GM18508 (cell line): ENCODE data around the gene RBM24.
"Not testable (repeated sequence)": the region's sequence is repeated elsewhere in the genome, so short reads cannot be mapped to it uniquely, and the experiment has no call there.

Source experiments
- ATAC-seq: cut with Tn5 transposase; IDR thresholded peaks from one replicate; pipeline ENCODE4 v1.9.1; 2021; ENCODE audit warnings: moderate number of reproducible peaks; ENCODE audit not compliant: insufficient read depth, unreplicated experiment

The RBM24 gene

DNA sequence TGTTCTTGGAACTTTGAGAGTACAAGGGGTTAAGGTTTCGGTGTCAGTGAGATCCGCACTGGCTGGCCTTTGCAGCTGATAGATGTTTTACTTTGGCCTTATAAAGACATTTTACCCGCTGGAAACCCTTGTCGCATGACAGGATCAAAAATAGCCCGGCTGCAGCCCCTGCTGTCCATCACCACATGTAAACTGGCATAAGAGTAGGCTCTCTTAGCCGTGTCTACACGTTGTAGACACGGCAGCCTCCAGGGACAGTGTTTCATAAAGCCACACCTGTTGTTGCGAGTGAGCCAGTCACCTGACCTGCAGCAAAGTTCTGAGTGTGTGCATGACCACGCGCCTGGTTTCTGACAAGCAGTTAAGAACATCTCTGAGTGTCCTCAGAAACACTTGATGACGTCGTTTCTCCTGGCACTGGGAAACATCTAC is 8.5 kb downstream of the RBM24 start:
- no peak for ATAC-seq

DNA sequence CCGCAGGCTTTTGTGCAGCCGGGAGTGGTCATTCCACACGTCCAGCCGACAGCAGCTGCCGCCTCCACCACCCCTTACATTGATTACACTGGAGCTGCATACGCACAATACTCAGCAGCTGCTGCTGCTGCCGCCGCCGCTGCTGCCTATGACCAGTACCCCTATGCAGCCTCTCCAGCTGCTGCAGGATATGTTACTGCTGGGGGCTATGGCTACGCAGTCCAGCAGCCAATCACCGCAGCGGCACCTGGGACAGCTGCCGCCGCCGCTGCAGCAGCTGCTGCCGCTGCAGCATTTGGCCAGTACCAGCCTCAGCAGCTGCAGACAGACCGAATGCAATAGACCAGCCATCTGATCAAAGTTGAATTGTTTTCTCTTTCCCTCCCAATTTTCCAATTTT is 10.6 kb downstream of the RBM24 start:
- no peak for ATAC-seq

DNA sequence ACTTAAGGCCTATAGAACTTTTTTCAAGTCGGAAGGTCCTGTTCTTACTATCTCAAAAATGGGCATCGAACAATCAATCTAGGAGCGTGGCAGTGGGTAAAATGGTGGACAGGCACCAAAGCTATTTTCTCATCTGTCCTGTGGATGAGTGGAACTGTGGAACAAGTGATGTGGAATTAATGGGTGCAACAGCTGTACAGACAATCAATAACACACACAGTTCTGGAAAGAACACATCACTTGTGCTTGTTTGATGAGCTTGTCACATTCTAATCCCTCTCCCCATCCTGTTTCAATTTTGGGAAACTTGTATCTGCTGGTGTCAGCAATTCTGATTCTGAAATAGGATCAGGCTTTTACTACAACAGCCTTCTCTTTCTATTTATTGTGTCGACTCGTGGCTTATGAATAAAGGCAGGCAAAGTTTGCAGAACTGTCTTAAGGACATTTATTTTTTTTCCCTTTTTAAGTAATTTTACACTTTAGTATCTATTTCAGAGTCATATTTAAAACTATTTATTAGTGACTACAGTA is 11.5 kb downstream of the RBM24 start:
- no peak for ATAC-seq

DNA sequence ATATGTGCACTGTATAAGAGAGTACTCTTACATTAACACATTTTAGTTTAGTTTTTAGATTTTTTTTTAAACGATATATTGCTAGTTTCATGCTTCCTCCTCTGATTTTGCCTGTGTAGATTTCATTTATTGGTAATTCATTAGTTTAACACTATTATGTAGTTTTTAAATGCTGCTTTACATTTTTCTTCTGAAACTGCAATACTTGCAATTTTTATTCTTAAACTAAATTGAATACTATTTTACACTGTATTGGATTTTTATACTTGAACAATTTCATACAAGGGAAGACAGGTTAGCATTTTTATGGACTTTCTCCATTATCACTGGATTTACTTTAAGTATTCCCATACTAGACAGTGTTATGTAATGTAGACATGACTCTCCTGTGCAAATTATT is 12.2 kb downstream of the RBM24 start:
- ATAC-seq, result no peak

DNA sequence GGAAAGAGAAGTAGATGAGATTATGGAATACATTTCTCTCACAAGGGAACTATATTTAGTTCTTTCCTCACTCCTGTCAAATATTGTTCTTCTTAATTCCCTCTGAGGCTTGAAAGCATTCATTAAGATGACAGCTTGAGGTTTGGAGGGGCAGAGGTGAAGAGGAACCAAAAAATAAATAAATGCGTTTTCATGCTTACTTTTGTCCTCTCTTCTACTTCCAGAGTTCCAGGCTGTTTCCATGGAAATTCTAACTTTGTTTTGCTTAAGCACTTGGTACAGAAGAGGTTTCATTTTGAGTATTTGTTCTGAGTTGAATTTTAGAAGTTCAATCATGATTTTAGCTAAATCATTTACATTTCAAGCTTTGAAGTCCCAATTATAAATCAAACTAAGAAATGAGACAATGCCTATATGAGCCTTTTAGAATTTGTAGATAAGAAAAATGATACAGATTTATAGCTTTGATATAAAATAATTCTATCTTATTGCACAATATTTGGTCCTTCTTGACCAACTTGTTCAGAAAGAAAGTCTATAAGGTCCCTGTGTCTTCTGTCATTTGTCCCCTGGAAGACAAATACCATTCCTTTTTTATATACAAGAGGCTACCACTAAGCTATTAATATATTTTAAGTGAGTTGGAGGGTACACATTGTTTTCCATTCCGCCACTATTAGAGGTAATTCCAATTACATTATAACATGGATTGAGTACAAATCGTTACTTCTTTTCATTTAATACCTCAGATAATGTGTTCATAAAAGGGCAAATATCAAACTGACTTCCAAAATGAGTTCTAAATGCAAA is 16.3 kb downstream of the RBM24 start:
- ATAC-seq, result no peak

DNA sequence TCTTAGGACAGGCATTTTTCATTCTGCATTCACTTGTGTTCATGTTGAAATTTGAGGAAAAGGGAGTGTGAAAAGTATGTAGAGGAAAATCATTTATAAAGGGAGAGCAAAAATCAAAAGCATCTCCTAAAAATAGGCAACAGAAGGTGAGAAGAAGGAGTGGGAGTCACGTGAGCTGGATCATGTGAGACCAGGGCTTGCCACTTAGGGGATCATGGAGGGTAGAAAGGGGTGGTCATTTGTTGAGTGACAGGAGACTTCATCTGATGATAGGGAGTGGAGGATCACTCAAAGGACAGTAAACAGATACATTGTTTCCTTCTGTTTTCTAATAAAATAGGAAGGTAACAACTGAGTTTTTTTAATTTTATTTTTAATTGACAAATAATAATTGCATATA is 17.1 kb downstream of the RBM24 start:
- no peak for ATAC-seq

DNA sequence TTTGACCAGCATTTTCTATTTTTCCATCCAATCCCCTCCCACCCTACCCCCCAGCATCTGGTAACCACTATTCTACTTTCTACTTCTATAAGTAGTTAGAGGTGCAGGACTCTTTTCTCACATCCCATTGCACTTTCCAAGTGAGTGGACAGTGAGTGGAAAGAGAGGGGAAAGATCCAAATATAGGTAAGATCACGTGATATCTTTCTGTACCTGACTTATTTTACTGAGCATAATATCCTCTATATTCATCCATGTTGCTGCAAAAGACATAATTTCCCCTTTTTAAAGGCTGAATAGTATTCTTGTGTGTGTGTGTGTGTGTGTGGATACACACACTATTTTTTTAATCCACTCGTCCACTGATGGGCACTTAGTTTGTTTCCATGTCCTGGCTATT is 18.1 kb downstream of the RBM24 start:
- ATAC-seq, result no peak

DNA sequence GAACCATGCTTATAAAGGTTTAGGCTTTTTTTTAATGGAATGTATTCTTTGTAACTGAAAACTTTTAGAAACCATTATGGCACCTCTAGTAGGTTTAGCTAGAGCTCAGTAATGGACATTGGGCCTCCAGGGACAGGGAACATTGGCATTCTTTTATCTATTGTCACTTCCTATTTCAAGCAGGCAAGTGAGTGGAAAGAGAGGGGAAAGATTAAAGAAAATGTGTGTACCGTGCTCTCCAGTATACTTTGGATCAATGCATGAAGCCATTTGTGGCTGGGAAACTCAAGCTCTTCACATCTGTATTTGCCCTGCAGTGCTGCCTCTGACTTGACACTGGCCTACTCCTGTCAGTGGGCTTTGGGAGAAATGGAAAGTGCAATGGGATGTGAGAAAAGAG is 18.6 kb downstream of the RBM24 start:
- ATAC-seq, result no peak

DNA sequence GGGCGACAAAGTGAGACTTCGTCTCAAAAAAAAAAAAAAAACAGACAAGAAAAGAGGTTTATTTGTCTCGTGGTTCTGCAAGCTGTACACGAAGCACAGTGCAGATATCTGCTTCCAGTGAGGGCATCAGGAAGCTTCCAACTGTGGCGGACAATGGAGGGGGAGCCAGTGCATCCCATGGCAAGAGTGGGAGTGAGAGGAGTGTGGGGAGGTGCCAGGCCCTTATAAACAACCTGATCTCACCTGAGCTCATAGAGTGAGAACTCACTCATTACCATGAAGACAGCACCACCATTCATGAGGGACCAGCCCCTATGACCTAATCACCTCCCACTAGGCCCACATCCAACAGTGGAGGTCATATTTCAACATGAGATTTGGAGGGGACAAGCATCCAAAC is 19.5 kb downstream of the RBM24 start:
- ATAC-seq, result no peak

DNA sequence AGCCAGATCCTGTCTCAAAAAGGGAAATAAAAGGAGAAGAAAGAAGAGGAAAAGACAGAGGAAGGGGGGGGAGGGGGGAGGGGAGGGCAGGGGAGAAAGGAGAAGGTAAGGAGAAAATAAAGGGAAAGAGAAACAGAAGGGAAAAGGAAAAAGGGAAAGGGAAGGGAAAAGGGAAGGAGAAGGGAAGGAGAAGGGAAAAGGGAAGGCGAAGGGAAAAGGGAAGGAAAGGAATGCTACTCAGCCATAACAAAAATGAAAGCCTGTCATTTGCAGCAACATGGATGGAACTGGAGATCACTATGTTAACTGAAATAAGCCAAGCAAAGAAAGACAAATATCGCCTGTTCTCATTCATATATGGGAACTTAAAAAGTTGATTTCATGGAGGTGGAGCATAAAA is 22.3 kb downstream of the RBM24 start:
- no peak for ATAC-seq

DNA sequence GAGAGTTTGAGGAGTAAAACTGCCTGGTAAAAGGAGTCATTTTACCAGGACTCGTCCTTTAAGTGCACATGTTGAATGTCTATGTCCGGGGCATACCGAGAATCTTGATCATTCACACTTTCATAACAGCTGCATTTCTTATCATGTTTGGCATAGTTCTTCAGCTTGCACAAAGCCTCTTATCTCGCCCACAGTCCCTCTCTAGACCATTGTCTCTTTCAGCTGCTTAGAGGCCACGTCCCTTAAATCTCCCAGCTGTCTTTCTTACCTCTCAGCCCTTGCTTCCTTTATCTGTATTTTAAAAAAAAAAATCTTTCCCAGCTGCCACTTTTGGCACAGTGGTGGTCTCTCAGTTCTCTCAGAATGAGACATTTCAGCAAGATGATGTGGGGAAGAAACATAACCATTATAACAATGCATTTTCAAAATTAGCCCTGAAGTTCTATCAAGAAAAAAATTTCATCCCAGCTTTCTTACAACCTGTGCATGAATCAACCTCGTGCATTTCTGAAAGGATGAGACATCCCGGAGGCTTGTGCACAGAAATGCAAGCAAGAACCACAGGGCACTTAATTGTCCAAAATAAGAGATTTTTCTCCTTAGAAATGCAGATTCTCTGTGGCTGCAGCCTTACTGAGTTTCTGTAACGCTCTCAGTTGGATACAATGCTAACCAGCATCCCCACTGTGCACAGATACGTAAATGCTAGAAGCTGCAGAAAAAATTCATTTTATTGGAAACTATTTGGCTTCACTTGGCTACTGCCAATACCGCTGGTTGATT is 24.2 kb downstream of the RBM24 start:
- ATAC-seq, result no peak

DNA sequence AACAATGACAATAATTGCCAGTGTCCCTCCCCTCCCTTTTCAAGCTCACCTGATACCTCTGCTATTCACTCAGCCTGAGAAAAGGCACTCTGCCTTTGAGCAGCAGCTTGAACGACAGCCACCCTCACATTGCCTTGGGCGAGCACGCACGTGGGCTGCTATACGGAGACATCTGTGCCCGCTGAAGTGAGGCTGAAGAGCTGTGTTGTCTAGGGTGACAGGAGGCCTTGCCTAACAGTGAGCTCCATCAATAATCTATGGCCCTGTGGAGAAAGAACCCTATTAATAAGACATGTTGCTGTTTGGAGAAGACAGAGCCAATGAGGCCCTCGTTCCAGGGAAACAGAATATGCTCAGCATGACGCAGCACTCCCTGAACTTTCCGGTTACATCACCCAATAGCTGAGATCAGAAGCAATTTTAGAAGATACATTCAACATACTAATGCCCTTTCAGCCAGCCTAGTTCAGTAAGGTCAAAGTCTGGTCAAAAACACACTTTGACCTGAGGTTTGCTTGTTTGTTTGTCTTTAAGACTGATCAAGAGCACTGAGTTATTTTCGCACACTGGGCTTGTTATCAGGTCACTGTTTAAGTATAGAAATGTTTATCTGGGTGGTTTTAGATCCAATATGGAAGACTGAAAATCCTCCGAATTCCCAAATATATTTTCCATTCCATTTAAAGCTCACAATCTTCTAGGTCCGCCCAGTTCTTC is 30.6 kb downstream of the RBM24 start:
- no peak for ATAC-seq

DNA sequence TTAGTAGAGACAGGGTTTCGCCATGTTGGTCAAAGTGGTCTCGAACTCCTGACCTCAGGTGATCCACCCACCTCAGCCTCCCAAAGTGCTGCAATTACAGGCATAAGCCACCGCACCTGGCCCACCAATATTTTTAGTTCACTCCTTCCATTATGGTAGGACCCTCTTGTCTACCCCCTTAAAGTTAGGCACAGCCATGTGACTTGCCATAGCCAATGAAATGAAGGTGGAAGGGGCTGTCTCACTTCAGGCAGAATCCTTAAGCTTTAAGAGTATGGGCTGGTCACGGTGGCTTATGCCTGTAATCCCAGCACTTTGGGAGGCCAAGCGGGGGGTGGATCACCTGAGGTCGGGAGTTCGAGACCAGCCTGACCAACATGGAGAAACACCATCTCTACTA is 32.1 kb downstream of the RBM24 start:
- not testable (repeated sequence) for ATAC-seq

DNA sequence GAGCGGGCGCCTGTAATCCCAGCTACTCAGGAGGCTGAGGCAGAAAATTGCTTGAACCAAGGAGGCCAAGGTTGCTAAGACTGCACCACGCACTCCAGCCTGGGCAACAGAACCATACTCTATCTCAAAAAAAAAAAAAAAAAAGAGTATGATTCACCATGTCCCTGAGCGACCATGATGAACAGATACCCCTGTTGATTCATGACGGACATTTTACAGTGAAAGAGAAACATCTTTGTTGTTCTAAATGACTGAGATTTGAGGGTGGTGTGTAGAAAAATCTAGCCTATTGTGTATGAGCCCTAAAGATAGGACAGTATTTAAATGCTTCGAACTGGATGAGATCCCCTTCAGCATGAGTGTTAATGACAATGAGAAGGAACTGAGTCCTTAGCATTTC is 32.8 kb downstream of the RBM24 start:
- ATAC-seq, result no peak

DNA sequence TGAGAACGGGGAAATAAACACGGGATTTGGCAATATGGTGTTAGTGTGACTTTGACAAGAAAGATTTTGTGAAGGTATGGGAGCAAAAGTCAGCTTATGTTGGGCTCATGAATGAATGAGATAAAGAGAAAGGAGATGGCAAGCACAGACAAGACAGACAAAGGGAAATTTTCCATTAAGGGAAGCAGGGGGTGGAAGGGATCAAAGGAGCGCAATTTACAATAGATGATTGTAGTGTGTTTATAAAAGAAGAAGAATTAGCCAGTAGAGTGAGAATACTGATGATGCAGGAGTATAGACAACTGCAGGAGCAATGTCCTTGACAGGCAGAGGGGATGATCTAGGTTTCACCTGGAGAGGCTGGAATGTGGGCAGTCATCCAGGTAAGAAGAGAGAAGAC is 34.1 kb downstream of the RBM24 start:
- no peak for ATAC-seq

DNA sequence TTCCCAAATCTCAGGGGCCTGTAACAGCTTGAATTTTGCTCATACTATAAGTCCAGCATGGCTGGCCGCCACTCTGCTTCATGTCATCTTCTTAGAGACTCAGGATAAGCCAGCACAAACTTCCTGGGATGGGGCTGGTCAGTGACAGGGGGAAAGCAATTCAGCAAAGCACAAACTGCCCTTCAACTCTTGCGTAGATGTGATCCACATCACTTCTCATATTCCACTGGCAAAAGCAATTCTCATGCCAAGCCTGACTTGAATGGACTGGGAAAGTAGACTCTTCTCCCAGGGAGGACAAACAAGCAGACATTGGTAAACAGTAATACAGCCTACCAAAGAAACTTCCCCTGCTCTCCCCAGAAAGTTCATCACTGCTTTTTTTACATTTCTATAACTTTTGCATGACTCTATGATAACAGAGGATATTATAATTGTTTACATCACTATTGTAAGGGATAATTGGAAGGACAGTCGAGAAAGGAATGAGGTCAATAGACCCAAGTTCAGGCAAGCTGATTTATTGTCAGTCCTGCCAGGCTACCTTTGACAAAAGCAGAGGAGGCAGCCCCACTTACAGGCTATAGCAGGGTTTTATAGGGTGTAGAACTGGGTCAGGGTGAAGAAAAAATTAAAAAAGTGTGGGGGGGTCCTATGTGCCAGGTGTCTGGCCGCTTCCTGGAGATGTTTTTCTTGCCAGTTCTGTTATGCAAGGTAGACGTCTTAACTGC is 37.4 kb downstream of the RBM24 start:
- no peak for ATAC-seq

DNA sequence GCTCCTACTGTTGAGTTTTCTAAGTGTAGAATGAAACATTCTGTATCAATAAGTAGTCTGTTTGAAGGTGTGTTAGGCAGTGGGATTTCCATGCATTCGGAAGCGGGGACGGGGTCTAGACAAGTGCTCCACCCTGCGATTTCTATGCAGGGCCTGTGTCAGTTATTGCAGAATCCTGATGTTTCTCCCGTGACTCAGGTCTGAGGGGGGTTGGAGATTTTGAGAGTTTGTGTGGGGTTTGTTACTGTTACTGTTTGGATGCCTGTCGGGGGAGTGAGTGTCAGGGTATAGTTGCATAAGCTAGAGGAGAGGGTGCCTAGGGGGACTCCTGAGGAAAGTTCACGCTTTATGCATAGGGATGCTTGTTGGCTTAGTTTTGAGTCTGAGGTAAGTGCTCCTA is 39.1 kb downstream of the RBM24 start:
- not testable (repeated sequence) for ATAC-seq

DNA sequence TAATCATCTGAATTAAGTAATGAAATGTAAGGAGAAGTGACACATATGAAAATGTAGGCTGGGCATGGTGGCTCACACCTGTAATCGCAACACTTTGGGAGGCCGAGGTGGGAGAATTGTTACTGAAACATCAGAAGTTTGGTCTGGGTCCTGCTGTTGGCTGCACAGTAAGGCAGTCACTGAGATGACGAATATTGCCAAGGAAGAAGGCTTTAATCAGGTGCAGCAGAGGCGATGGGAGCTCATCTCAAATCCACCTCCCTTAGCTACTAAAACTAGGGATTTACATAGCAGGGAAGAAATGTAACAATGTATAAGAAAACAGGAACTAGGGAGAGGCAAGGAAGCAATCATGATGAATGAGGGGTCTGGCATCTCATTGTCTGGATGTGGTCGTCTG is 50.1 kb downstream of the RBM24 start:
- ATAC-seq, result no peak

DNA sequence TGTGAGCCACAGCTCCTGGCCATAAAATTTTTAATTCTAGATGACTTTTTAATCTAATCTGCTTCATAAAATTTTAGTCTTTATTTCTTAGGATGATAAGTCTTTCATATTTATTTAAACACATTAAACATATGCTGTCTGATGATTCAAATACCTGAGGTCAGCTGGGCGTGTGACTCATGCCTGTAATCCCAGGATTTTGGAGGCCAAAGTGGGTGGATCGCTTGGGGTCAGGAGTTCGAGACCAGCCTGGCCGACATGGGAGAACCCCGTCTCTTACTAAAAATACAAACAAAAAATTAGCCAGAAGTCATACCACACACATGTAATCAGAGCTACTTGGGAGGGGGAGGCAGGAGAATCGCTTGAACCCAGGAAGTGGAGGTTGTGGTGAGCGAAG is 53.1 kb downstream of the RBM24 start:
- ATAC-seq, result no peak

DNA sequence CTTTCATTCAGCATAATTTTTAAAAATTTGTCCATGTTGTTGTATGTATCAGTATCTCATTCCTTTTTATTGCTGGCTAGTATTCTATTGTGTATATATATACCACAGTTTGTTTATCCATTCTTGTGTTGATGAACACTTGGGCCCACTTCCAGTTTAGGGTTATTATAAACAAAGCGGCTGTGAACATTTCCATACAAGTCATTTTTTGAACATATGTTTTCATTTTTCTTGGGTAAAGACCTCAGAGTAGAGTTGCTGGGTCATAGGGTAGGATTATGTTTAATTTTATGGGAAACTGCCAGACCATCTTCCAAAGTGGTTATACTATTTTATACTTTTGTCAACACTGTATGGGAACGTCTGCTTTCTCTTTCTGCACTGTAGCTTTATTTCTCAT is 55.3 kb downstream of the RBM24 start:
- no peak for ATAC-seq
